NOMO-1 (cell line): ENCODE data around the gene ZBTB2.
"Not testable (repeated sequence)": the region's sequence is repeated elsewhere in the genome, so short reads cannot be mapped to it uniquely, and the experiment has no call there.

Source experiments
- DNase-seq, 2 experiments: peaks; one replicate each; lab custom pipeline; 2025; ENCODE audit not compliant: unreplicated experiment in 2 of 2; lab: John Stamatoyannopoulos, UW

ZBTB2 gene

GRCh38 chr6:151403919-151404308, 12.6 kb upstream of the ZBTB2 start:
- DNase-seq, result no peak

- DNase-seq, result no peak
Observed at GRCh38 chr6:151402228-151402627, 10.9 kb upstream of the ZBTB2 start.

GRCh38 chr6:151400473-151400872, 9.1 kb upstream of the ZBTB2 start:
- DNase-seq, result no peak

GRCh38 chr6:151399679-151400078, 8.3 kb upstream of the ZBTB2 start:
- DNase-seq, result no peak

GRCh38 chr6:151393410-151393809, 2.1 kb upstream of the ZBTB2 start:
- DNase-seq, result no peak

- no peak for DNase-seq
Observed at GRCh38 chr6:151392427-151392826, 1.1 kb upstream of the ZBTB2 start.

GRCh38 chr6:151390851-151391470, 398 bp downstream of the ZBTB2 start:
- DNase-seq, result peak; percentile 41 to 50

GRCh38 chr6:151390276-151390850, 996 bp downstream of the ZBTB2 start:
- DNase-seq, result peak; percentile 96 to 98

GRCh38 chr6:151389618-151390275, 1.6 kb downstream of the ZBTB2 start:
- peak; percentile 44 to 69 for DNase-seq

- no peak for DNase-seq
Observed at GRCh38 chr6:151388997-151389617, 2.3 kb downstream of the ZBTB2 start.

GRCh38 chr6:151388236-151388635, 3.1 kb downstream of the ZBTB2 start:
- DNase-seq, result no peak

- no peak for DNase-seq
Observed at GRCh38 chr6:151387175-151387970, 4.0 kb downstream of the ZBTB2 start.

- no peak for DNase-seq
Observed at GRCh38 chr6:151385177-151385576, 6.2 kb downstream of the ZBTB2 start.

GRCh38 chr6:151384151-151384550, 7.2 kb downstream of the ZBTB2 start:
- no peak for DNase-seq

GRCh38 chr6:151382631-151383030, 8.7 kb downstream of the ZBTB2 start:
- DNase-seq, result not testable (repeated sequence)

GRCh38 chr6:151381722-151382121, 9.6 kb downstream of the ZBTB2 start:
- no peak for DNase-seq

- DNase-seq, result no peak
Observed at GRCh38 chr6:151380848-151381205, 10.5 kb downstream of the ZBTB2 start.

GRCh38 chr6:151379933-151380847, 11.2 kb downstream of the ZBTB2 start:
- peak; percentile 45 to 71 for DNase-seq

- no peak for DNase-seq
Observed at GRCh38 chr6:151377095-151377494, 14.3 kb downstream of the ZBTB2 start.

- no peak for DNase-seq
Observed at GRCh38 chr6:151376440-151376839, 14.9 kb downstream of the ZBTB2 start.
